ENCODE measurements around the gene PLCB1. TPM values are rescaled to one million over a fixed set of nuclear protein-coding genes. Genes with fewer than 3 reads are reported as not detected.

The PLCB1 gene
- total and polyA plus RNA-seq, 2 of the 4 experiments (the other 2 are of a cell fraction), result 5.6 to 16.1 TPM

- ATAC-seq (ENCODE audit: low read depth), result no peak
- Histone ChIP-seq H3K56ac (ENCODE audit: extremely low read depth, insufficient read depth, low read length) (no peak overlapping the region), H2BK5ac (ENCODE audit: low read depth, low read length, poor library complexity, severe bottlenecking) (no peak overlapping the region), H2AK9ac (replicated peaks; ENCODE audit: low read depth, low read length, poor library complexity) (no peak overlapping the region), H3K36me3 (ENCODE audit: control insufficient read depth, insufficient read depth, low read length) (no peaks in the 10 kb centered on the region), H3K9me3 (ENCODE audit: control insufficient read depth, insufficient read depth, low read length) (no peaks in the 10 kb centered on the region), H3K18ac (ENCODE audit: low read depth, low read length) (no peak overlapping the region), H3K27me3 (ENCODE audit: control insufficient read depth, insufficient read depth, low read length) (no peaks in the 10 kb centered on the region), H3K4me1 (ENCODE audit: control insufficient read depth, insufficient read depth, low read length) (peaks cover 1% of the 10 kb centered on the region; the same call in 1 of the 2 replicates), H2BK120ac (ENCODE audit: low read depth, low read length) (no peak overlapping the region), H3K4me2 (ENCODE audit: low read depth, low read length) (no peak overlapping the region), H3K23ac (ENCODE audit: low read depth, low read length) (no peak overlapping the region), H2AK5ac (ENCODE audit: low read depth, low read length) (no peak overlapping the region), H3K4ac (ENCODE audit: low read depth, low read length) (no peak overlapping the region), H4K8ac (ENCODE audit: low read depth in 2 of 2, low read length in 2 of 2) (no peak overlapping the region), H2AFZ (replicated peaks; ENCODE audit: low read length, poor library complexity) (no peak overlapping the region), H3K79me1 (ENCODE audit: low read depth in 1 of 2, low read length in 2 of 2) (no peaks in the 10 kb centered on the region), H3K9me1 (ENCODE audit: insufficient read depth, low read length) (no peaks in the 10 kb centered on the region; the same call in 1 of the 2 replicates), H4K20me1 (ENCODE audit: insufficient read depth, low read length) (no peaks in the 10 kb centered on the region), H3K27ac (ENCODE audit: insufficient read depth, low read length) (no peak overlapping the region), H3K9ac (ENCODE audit: low read depth, low read length) (no peak overlapping the region), H2BK20ac (ENCODE audit: low read depth, low read length) (no peak overlapping the region), H4K91ac (ENCODE audit: insufficient read depth, low read depth, low read length) (no peak overlapping the region), H2BK15ac (ENCODE audit: low read depth, low read length) (no peak overlapping the region), H3K4me3 (ENCODE audit: insufficient read depth, low read depth, low read length) (no peak overlapping the region), H3K14ac (replicated peaks; ENCODE audit: low read depth, low read length) (no peak overlapping the region), H4K5ac (ENCODE audit: low read depth, low read length) (no peak overlapping the region)
- no TSS peak for BruUV-seq (replicated peaks)
- CTCF ChIA-PET, result no interaction called here
- intact Hi-C loops (cut with micrococcal nuclease) (no loop called here), dilution Hi-C loops (cut with HindIII; ENCODE audit: low sequenced_read_pairs, unreplicated experiment) (no loop called here), in situ Hi-C loops (cut with MboI; ENCODE audit: low sequenced_read_pairs) (no loop called here)
- WGBS, 2 experiments (ENCODE audit: extremely low coverage in 2 of 2, insufficient read length in 1 of 2), result 100% methylated on average over 1 of the region's 5 CpGs; no CpG with 5 or more reads in 1 of the 2 experiments
- no peak for TF ChIP-seq MAZ (IDR thresholded peaks at IDR 0.05; ENCODE audit: borderline replicate concordance, low read depth, low read length)
- TF ChIP-seq MAFK (IDR thresholded peaks at IDR 0.05; ENCODE audit: low read depth, low read length), result no peak
- no peak for TF ChIP-seq MXI1 (IDR thresholded peaks at IDR 0.05; ENCODE audit: borderline replicate concordance, low read depth, low read length)
- no peak for TF ChIP-seq USF2 (IDR thresholded peaks at IDR 0.05; ENCODE audit: low read depth, low read length)
- no peak for TF ChIP-seq RFX5 (IDR thresholded peaks at IDR 0.05; ENCODE audit: low read depth, low read length)
- TF ChIP-seq BHLHE40 (IDR thresholded peaks at IDR 0.05; ENCODE audit: low read depth, low read length), result no peak
- TF ChIP-seq NFE2L2 (IDR thresholded peaks at IDR 0.05; ENCODE audit: low read depth, low read length), result no peak
- TF ChIP-seq RAD21 (IDR thresholded peaks at IDR 0.05; ENCODE audit: low read length), result no peak
- no peak for TF ChIP-seq FOS (IDR thresholded peaks at IDR 0.05; ENCODE audit: low read depth, low read length)
- TF ChIP-seq SMC3 (IDR thresholded peaks at IDR 0.05; ENCODE audit: low read depth, low read length), result no peak
- no peak for TF ChIP-seq RCOR1 (IDR thresholded peaks at IDR 0.05; ENCODE audit: insufficient replicate concordance, low read length)
- TF ChIP-seq, protein P1, sequence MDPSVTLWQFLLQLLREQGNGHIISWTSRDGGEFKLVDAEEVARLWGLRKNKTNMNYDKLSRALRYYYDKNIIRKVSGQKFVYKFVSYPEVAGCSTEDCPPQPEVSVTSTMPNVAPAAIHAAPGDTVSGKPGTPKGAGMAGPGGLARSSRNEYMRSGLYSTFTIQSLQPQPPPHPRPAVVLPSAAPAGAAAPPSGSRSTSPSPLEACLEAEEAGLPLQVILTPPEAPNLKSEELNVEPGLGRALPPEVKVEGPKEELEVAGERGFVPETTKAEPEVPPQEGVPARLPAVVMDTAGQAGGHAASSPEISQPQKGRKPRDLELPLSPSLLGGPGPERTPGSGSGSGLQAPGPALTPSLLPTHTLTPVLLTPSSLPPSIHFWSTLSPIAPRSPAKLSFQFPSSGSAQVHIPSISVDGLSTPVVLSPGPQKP (IDR thresholded peaks at IDR 0.05; ENCODE audit: borderline replicate concordance, low read depth, low read length), result no peak
- no peak for TF ChIP-seq CEBPB (IDR thresholded peaks at IDR 0.05; ENCODE audit: low read depth, low read length)
- no peak for TF ChIP-seq CTCF (conservative IDR thresholded peaks at IDR 0.05; ENCODE audit: low read depth, low read length)
- TF ChIP-seq POLR2A (IDR thresholded peaks at IDR 0.05; ENCODE audit: low read depth, low read length), result no peak
- POLR2A ChIA-PET (ENCODE audit: unreplicated experiment), result no interaction called here
- no peak for DNase-seq
These were observed 303.4 kb downstream of the PLCB1 start for GRCh38 chr20:8435285-8436035.
